Astrocyte (in vitro differentiated cells and primary cell): ENCODE data around the gene YTHDC1.

Experiments
- CTCF ChIP-seq: IDR thresholded peaks from 2 replicates; pipeline ENCODE4 v1.5.1; 2011; ENCODE audit warnings: low read depth, mild to moderate bottlenecking, inconsistent platforms, low read length, moderate library complexity; ENCODE audit not compliant: insufficient read depth
- EZH2 ChIP-seq: IDR thresholded peaks from 2 replicates; pipeline ENCODE4 v1.6.1; 2012; ENCODE audit warnings: mild to moderate bottlenecking, low read length, inconsistent platforms; ENCODE audit not compliant: insufficient read depth

- TF ChIP-seq CTCF: no peak
- no peak for TF ChIP-seq EZH2
These were observed 33.5 kb downstream of the YTHDC1 start for GRCh38 chr4:68316193-68316969.
